ENCODE measurements around the gene CUEDC2.

DNA sequence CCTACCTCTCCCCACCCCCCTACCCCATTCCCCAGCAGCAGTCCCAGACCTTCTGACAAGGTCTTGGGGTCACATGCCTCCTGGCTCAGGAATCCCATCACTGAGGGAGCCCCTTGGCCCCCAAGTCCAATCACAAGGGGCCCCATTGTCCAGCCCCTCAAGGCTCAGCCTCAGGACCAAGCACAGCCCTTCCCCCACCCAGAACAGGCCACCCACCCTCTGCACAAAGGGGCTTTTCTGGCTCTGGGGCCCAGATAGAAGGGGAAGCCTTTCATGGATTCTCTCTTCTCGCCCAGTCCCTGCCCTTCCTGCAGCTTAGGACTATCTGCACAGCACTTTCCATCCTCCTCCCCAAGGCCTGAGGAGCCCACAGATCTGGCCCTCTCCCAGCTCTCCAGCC is 6.9 kb downstream of the CUEDC2 start:
- TF ChIP-seq, protein P1, sequence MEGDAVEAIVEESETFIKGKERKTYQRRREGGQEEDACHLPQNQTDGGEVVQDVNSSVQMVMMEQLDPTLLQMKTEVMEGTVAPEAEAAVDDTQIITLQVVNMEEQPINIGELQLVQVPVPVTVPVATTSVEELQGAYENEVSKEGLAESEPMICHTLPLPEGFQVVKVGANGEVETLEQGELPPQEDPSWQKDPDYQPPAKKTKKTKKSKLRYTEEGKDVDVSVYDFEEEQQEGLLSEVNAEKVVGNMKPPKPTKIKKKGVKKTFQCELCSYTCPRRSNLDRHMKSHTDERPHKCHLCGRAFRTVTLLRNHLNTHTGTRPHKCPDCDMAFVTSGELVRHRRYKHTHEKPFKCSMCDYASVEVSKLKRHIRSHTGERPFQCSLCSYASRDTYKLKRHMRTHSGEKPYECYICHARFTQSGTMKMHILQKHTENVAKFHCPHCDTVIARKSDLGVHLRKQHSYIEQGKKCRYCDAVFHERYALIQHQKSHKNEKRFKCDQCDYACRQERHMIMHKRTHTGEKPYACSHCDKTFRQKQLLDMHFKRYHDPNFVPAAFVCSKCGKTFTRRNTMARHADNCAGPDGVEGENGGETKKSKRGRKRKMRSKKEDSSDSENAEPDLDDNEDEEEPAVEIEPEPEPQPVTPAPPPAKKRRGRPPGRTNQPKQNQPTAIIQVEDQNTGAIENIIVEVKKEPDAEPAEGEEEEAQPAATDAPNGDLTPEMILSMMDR (conservative IDR thresholded peaks at IDR 0.05 in 1 of 2, IDR thresholded peaks at IDR 0.05 in 1 of 2; ENCODE audit: extremely low read depth in 1 of 2, insufficient read depth in 1 of 2, low read depth in 1 of 2, low read length in 2 of 2) = no peak
- TF ChIP-seq EZH2 (IDR thresholded peaks at IDR 0.05; ENCODE audit: borderline replicate concordance, low read length) = no peak

Measured in mammary epithelial cell (primary cell).